Omental fat pad (tissue), 4 donors: ENCODE measurements around the gene C1orf210. TPM values are rescaled to one million over a fixed set of nuclear protein-coding genes. Genes with fewer than 3 reads are reported as not detected.

Experiments
- ATAC-seq: fragments of 150-250 bp; one replicate; pipeline ENCODE4 v1.9.1; 2016; ENCODE audit warnings: mild to moderate bottlenecking, moderate library complexity; ENCODE audit not compliant: low FRiP score
- DNase-seq: peaks from one replicate; pipeline ENCODE4 v3.0.0-alpha.2; 2019; ENCODE audit warnings: low spot score
- CTCF ChIP-seq, 3 donors: fragments of 450-650 bp; IDR thresholded peaks; one replicate each; pipeline ENCODE4 v1.5.1; 2016 to 2017; ENCODE audit warnings: antibody characterized with exemption in 3 of 3, mild to moderate bottlenecking in 3 of 3, moderate library complexity in 2 of 3
- total RNA-seq, 4 donors: library from RNA; depleted of rRNA; stranded (reverse); fragments of >200 nt; gene quantifications; one replicate each; pipeline ENCODE4 v1.1.0, GENCODE V29; 2016

C1orf210 gene
- total RNA-seq, 4 donors from 2014 or later, result not detected

- ATAC-seq, result no peak
- DNase-seq, result no peak
- TF ChIP-seq CTCF (IDR thresholded peaks at IDR 0.05), result no peak
These were observed 14.8 kb downstream of the C1orf210 start for GRCh38 chr1:43270421-43271095.

- DNase-seq (no peak), ATAC-seq (no peak)
- TF ChIP-seq CTCF (IDR thresholded peaks at IDR 0.05), result no peak
These were observed 15.6 kb downstream of the C1orf210 start, which contains the start of gene TMEM125 for GRCh38 chr1:43269627-43270375. TMEM125 (plus strand) TSS chr1:43269983; CDS start chr1:43272723, 2,740 bp downstream.

GRCh38 chr1:43267818-43268425 lies 17.5 kb downstream of the C1orf210 start:
- DNase-seq (no peak), ATAC-seq (no peak)
- no peak for TF ChIP-seq CTCF (IDR thresholded peaks at IDR 0.05)

GRCh38 chr1:43267291-43267805 lies 18.0 kb downstream of the C1orf210 start:
- ATAC-seq (no peak), DNase-seq (no peak)
- TF ChIP-seq CTCF (IDR thresholded peaks at IDR 0.05), result no peak

- ATAC-seq (no peak), DNase-seq (no peak)
- TF ChIP-seq CTCF (IDR thresholded peaks at IDR 0.05), result no peak
These were observed 18.5 kb downstream of the C1orf210 start for GRCh38 chr1:43266881-43267280.

- DNase-seq (no peak), ATAC-seq (no peak)
- TF ChIP-seq CTCF (IDR thresholded peaks at IDR 0.05), result no peak
These were observed 19.9 kb downstream of the C1orf210 start for GRCh38 chr1:43265431-43265830.
